AML-193 (cell line): ENCODE measurements around the gene SCYL3.
"Not testable (repeated sequence)": the region's sequence is repeated elsewhere in the genome, so short reads cannot be mapped to it uniquely, and the experiment has no call there.

Source experiments
- DNase-seq, 2 experiments: peaks; one replicate each; lab custom pipeline; 2025; lab: John Stamatoyannopoulos, UW

Gene SCYL3

GRCh38 chr1:169814265-169814664, 79.4 kb downstream of the SCYL3 start:
- DNase-seq, result no peak

GRCh38 chr1:169812131-169812530, 81.6 kb downstream of the SCYL3 start:
- DNase-seq, result no peak

GRCh38 chr1:169811418-169812035, 82.2 kb downstream of the SCYL3 start:
- DNase-seq, result not testable (repeated sequence)

GRCh38 chr1:169809370-169810095, 84.2 kb downstream of the SCYL3 start:
- DNase-seq, result peak; percentile 54 to 62

GRCh38 chr1:169804941-169805340, 88.8 kb downstream of the SCYL3 start:
- DNase-seq, result no peak

GRCh38 chr1:169802888-169803287, 90.8 kb downstream of the SCYL3 start:
- DNase-seq, result peak; percentile 12 to 22
